Astrocyte (in vitro differentiated cells and primary cell): ENCODE data around the gene ATP2A2. TPM values are rescaled to one million over a fixed set of nuclear protein-coding genes. Genes with fewer than 3 reads are reported as not detected.

ENCODE experiments used
- DNase-seq: peaks from one replicate; pipeline ENCODE4 v3.0.0-alpha.2; 2010; ENCODE audit warnings: low read depth
- FAIRE-seq: peaks from 2 replicates; lab custom pipeline; 2011; peaks lifted over from hg19 to GRCh38; lab: Jason Lieb, UNC
- H2AFZ ChIP-seq: 2 replicates; pipeline ENCODE4 v1.6.0; 2012; ENCODE audit warnings: low read depth, low read length, inconsistent platforms
- H3K27ac ChIP-seq: 2 replicates; pipeline ENCODE4 v1.5.1; 2011; ENCODE audit warnings: low read depth, low read length, inconsistent platforms
- H3K27me3 ChIP-seq: 2 replicates; pipeline ENCODE4 v1.6.0; 2011; ENCODE audit warnings: low read length, inconsistent platforms; ENCODE audit not compliant: insufficient read depth
- H3K36me3 ChIP-seq: 2 replicates; pipeline ENCODE4 v1.5.1; 2011; ENCODE audit warnings: low read length, inconsistent platforms; ENCODE audit not compliant: insufficient read depth
- H3K4me1 ChIP-seq: 2 replicates; pipeline ENCODE4 v1.5.1; 2011; ENCODE audit warnings: low read length, inconsistent platforms; ENCODE audit not compliant: insufficient read depth
- H3K4me2 ChIP-seq: 2 replicates; pipeline ENCODE4 v1.6.0; 2012; ENCODE audit warnings: low read length, inconsistent platforms
- H3K4me3 ChIP-seq: 2 replicates; pipeline ENCODE4 v1.5.1; 2011; ENCODE audit warnings: low read depth, mild to moderate bottlenecking, low read length, inconsistent platforms; ENCODE audit not compliant: insufficient read depth
- H3K79me2 ChIP-seq: 2 replicates; pipeline ENCODE4 v1.6.0; 2012; ENCODE audit warnings: mild to moderate bottlenecking, low read length, inconsistent platforms; ENCODE audit not compliant: insufficient read depth
- H3K9ac ChIP-seq: 2 replicates; pipeline ENCODE4 v1.6.0; 2012; ENCODE audit warnings: mild to moderate bottlenecking, low read length, inconsistent platforms
- H3K9me3 ChIP-seq: 2 replicates; pipeline ENCODE4 v1.5.1; 2012; ENCODE audit warnings: low read depth, mild to moderate bottlenecking, low read length, inconsistent platforms; ENCODE audit not compliant: insufficient read depth
- H4K20me1 ChIP-seq: 2 replicates; pipeline ENCODE4 v1.6.0; 2012; ENCODE audit warnings: low read length, inconsistent platforms; ENCODE audit not compliant: insufficient read depth
- H3K27ac Mint-ChIP-seq: one replicate; pipeline ENCODE4 v1.8.0; 2021; ENCODE audit warnings: mild to moderate bottlenecking, mixed read lengths; ENCODE audit not compliant: unreplicated experiment
- H3K27me3 Mint-ChIP-seq: one replicate; pipeline ENCODE4 v1.8.0; 2021; ENCODE audit warnings: low read depth, mixed read lengths; ENCODE audit not compliant: unreplicated experiment
- H3K36me3 Mint-ChIP-seq: one replicate; pipeline ENCODE4 v1.8.0; 2021; ENCODE audit warnings: low read depth, mixed read lengths; ENCODE audit not compliant: unreplicated experiment
- H3K4me1 Mint-ChIP-seq: one replicate; pipeline ENCODE4 v1.8.0; 2021; ENCODE audit warnings: low read depth, mixed read lengths; ENCODE audit not compliant: unreplicated experiment
- H3K4me3 Mint-ChIP-seq: one replicate; pipeline ENCODE4 v1.8.0; 2021; ENCODE audit warnings: mild to moderate bottlenecking, moderate library complexity, mixed read lengths; ENCODE audit not compliant: unreplicated experiment
- H3K9me3 Mint-ChIP-seq: one replicate; pipeline ENCODE4 v1.8.0; 2021; ENCODE audit warnings: mild to moderate bottlenecking, mixed read lengths; ENCODE audit not compliant: unreplicated experiment
- CTCF ChIP-seq: IDR thresholded peaks from 2 replicates; pipeline ENCODE4 v1.5.1; 2011; ENCODE audit warnings: low read depth, mild to moderate bottlenecking, inconsistent platforms, low read length, moderate library complexity; ENCODE audit not compliant: insufficient read depth
- EZH2 ChIP-seq: IDR thresholded peaks from 2 replicates; pipeline ENCODE4 v1.6.1; 2012; ENCODE audit warnings: mild to moderate bottlenecking, low read length, inconsistent platforms; ENCODE audit not compliant: insufficient read depth
- total RNA-seq: library from RNA; stranded (reverse); gene quantifications from 2 replicates; pipeline ENCODE4 v1.2.1, GENCODE V29; 2021

The ATP2A2 gene
- total RNA-seq, 1 donor from 2014 or later: 262 TPM

GRCh38 chr12:110251381-110251780, 29.7 kb upstream of the ATP2A2 start:
- FAIRE-seq: no peak

DNA sequence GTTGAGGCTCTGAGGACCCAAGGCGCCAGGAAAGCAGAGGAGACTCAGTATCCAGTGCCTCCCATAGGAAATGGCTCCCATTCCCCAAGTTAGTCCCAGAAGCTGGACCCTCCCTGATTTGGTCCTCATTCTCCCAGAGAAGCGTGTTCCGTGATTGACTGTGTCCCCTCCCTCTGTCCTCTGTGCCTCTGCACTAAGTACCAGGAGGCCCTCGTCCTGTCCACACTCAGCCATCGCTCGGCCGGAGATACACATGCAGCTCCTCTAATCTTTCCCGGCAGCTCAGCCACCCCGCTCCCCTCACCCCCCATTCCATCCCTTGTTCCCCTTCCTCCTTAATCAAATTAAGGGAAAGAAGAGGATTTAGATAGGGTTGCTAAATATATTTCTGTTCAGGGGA, 28.3 kb upstream of the ATP2A2 start:
- Mint-ChIP-seq H3K4me1 (peaks cover 6% of the 10 kb centered on the region), H3K27me3 (peaks cover 3% of the 10 kb centered on the region), H3K9me3 (no peaks in the 10 kb centered on the region), H3K27ac (no peak overlapping the region), H3K4me3 (no peak overlapping the region), H3K36me3 (peaks cover 2% of the 10 kb centered on the region)
- Histone ChIP-seq H3K36me3 (no peaks in the 10 kb centered on the region), H3K4me2 (no peak overlapping the region), H3K27ac (no peak overlapping the region), H3K4me1 (peaks cover 1% of the 10 kb centered on the region), H3K9me3 (no peaks in the 10 kb centered on the region), H3K27me3 (no peaks in the 10 kb centered on the region), H4K20me1 (no peaks in the 10 kb centered on the region), H2AFZ (no peak overlapping the region), H3K9ac (no peak overlapping the region), H3K79me2 (no peaks in the 10 kb centered on the region), H3K4me3 (no peak overlapping the region)
- TF ChIP-seq CTCF (no peak), EZH2 (no peak)
- DNase-seq (no peak), FAIRE-seq (no peak)

More at GRCh38 chr12:110251381-110251780, 29.7 kb upstream of the ATP2A2 start:
- no peaks in the 10 kb centered on the region for H3K27me3 ChIP-seq
- no peak overlapping the region for H3K4me2 ChIP-seq
- no peak overlapping the region for H3K4me3 ChIP-seq
- Mint-ChIP-seq H3K27me3 (peaks cover 3% of the 10 kb centered on the region), H3K4me3 (no peak overlapping the region), H3K9me3 (no peaks in the 10 kb centered on the region), H3K4me1 (peaks cover 11% of the 10 kb centered on the region), H3K36me3 (peaks cover 2% of the 10 kb centered on the region), H3K27ac (no peak overlapping the region)
- H3K9ac ChIP-seq: no peak overlapping the region
- TF ChIP-seq CTCF (no peak), EZH2 (no peak)
- H2AFZ ChIP-seq: no peak overlapping the region
- H3K4me1 ChIP-seq: peaks cover 4% of the 10 kb centered on the region
- H3K27ac ChIP-seq: no peak overlapping the region
- no peaks in the 10 kb centered on the region for H3K36me3 ChIP-seq
- DNase-seq: no peak
- no peaks in the 10 kb centered on the region for H3K9me3 ChIP-seq
- H4K20me1 ChIP-seq: no peaks in the 10 kb centered on the region
- H3K79me2 ChIP-seq: no peaks in the 10 kb centered on the region

- FAIRE-seq (no peak), DNase-seq (no peak)
- H3K4me2 ChIP-seq: no peak overlapping the region
- no peaks in the 10 kb centered on the region for H3K79me2 ChIP-seq
- no peak for TF ChIP-seq CTCF
- TF ChIP-seq EZH2: no peak
- H3K4me1 Mint-ChIP-seq: peaks cover 4% of the 10 kb centered on the region
- H3K36me3 ChIP-seq: no peaks in the 10 kb centered on the region
- H3K4me3 ChIP-seq: no peak overlapping the region
- no peak overlapping the region for H3K27ac Mint-ChIP-seq
- H3K27me3 ChIP-seq: no peaks in the 10 kb centered on the region
- no peak overlapping the region for H3K9ac ChIP-seq
- H3K4me1 ChIP-seq: no peaks in the 10 kb centered on the region
- no peak overlapping the region for H3K4me3 Mint-ChIP-seq
- H3K9me3 ChIP-seq: no peaks in the 10 kb centered on the region
- H2AFZ ChIP-seq: no peak overlapping the region
- peaks cover 2% of the 10 kb centered on the region for H3K36me3 Mint-ChIP-seq
- H3K27ac ChIP-seq: no peak overlapping the region
- H3K9me3 Mint-ChIP-seq: no peaks in the 10 kb centered on the region
- no peaks in the 10 kb centered on the region for H4K20me1 ChIP-seq
- peaks cover 3% of the 10 kb centered on the region for H3K27me3 Mint-ChIP-seq
Measured at GRCh38 chr12:110253176-110253575, 27.9 kb upstream of the ATP2A2 start.
